Endothelial cell of umbilical vein (primary cell): ENCODE measurements around the gene RPH3AL. TPM values are rescaled to one million over a fixed set of nuclear protein-coding genes. Genes with fewer than 3 reads are reported as not detected.

Experiments
- BruUV-seq: library from RNA; stranded (reverse); fragments of 400-500 nt; replicated peaks from 2 replicates; lab custom pipeline; 2021; lab: Mats Ljungman, UMichigan
- CTCF ChIA-PET: fragments of 300-600, 350-600 bp; sonication (Branson Sonifier 250); formaldehyde crosslinking; loops from one replicate; lab custom pipeline; 2021; ENCODE audit warnings: antibody characterized with exemption, inconsistent platforms; lab: Charles Lee
- POLR2A ChIA-PET: fragments of 300-600, 350-600 bp; sonication (Branson Sonifier 250); formaldehyde crosslinking; loops from one replicate; lab custom pipeline; 2021; ENCODE audit warnings: antibody characterized with exemption, inconsistent platforms; lab: Charles Lee
- DNase-seq: peaks from one replicate; pipeline ENCODE4 v3.0.0-alpha.2; 2011; ENCODE audit warnings: low read depth, low spot score
- FAIRE-seq: peaks from 2 replicates; lab custom pipeline; 2011; peaks lifted over from hg19 to GRCh38; lab: Jason Lieb, UNC
- H2AFZ ChIP-seq: 2 replicates; pipeline ENCODE4 v1.6.0; 2012; ENCODE audit warnings: low read depth, low read length, control low read depth, inconsistent platforms
- H3K27ac ChIP-seq: 2 replicates; pipeline ENCODE4 v1.5.1; 2011; ENCODE audit warnings: low read depth, mild to moderate bottlenecking, control low read depth, low read length, moderate library complexity; ENCODE audit not compliant: insufficient read depth
- H3K27me3 ChIP-seq, 2 experiments: 2 replicates each; pipeline versions ENCODE4 v1.6.0 to v1.6.1; 2011; ENCODE audit warnings: low read length in 2 of 2, mixed read lengths in 1 of 2; ENCODE audit not compliant: control insufficient read depth in 2 of 2, insufficient read depth in 2 of 2
- H3K36me3 ChIP-seq, 2 experiments: 2 replicates in 1 of 2; 3 replicates in 1 of 2; pipeline ENCODE4 v1.5.1; 2011; ENCODE audit warnings: low read length in 2 of 2, mild to moderate bottlenecking in 1 of 2, moderate library complexity in 1 of 2; ENCODE audit not compliant: control insufficient read depth in 2 of 2, insufficient read depth in 2 of 2; ENCODE audit errors: extremely low read depth in 1 of 2
- H3K4me1 ChIP-seq: 3 replicates; pipeline ENCODE4 v1.5.1; 2011; ENCODE audit warnings: mild to moderate bottlenecking, low read length; ENCODE audit not compliant: control insufficient read depth, insufficient read depth; ENCODE audit errors: extremely low read depth
- H3K4me2 ChIP-seq: 2 replicates; pipeline ENCODE4 v1.6.1; 2011; ENCODE audit warnings: low read length, control low read depth, mixed read lengths; ENCODE audit not compliant: insufficient read depth
- H3K4me3 ChIP-seq, 3 experiments: fragments of 200-600 bp in 1 of 3; sonication (generic), shearing (Covaris generic) in 1 of 3; replicated peaks in 1 of 3; 2 replicates each; pipeline ENCODE4 v1.5.1; 2011 to 2016; ENCODE audit warnings: control low read depth in 3 of 3, low read length in 3 of 3, mild to moderate bottlenecking in 2 of 3, inconsistent platforms in 1 of 3, low read depth in 1 of 3, moderate library complexity in 1 of 3; ENCODE audit not compliant: insufficient read depth in 1 of 3
- H3K79me2 ChIP-seq: 2 replicates; pipeline ENCODE4 v1.6.0; 2012; ENCODE audit warnings: low read length, inconsistent platforms; ENCODE audit not compliant: control insufficient read depth, insufficient read depth
- H3K9ac ChIP-seq: replicated peaks from 2 replicates; pipeline ENCODE3; 2011; ENCODE audit warnings: low read length, control low read depth; ENCODE audit not compliant: insufficient read depth; ENCODE audit errors: extremely low read depth
- H3K9me1 ChIP-seq: replicated peaks from 3 replicates; pipeline ENCODE4 v1.6.0; 2011; ENCODE audit warnings: mild to moderate bottlenecking, low read length; ENCODE audit not compliant: control insufficient read depth, insufficient read depth; ENCODE audit errors: extremely low read depth
- H3K9me3 ChIP-seq: replicated peaks from 2 replicates; pipeline ENCODE4 v1.5.1; 2012; ENCODE audit warnings: low read length, inconsistent platforms; ENCODE audit not compliant: control insufficient read depth, insufficient read depth
- H4K20me1 ChIP-seq: replicated peaks from 2 replicates; pipeline ENCODE3; 2011; ENCODE audit warnings: mild to moderate bottlenecking, low read length; ENCODE audit not compliant: control insufficient read depth, insufficient read depth; ENCODE audit errors: extremely low read depth
- CTCF ChIP-seq, 2 donors: IDR thresholded peaks; 1 replicate in 1 of 2; 2 replicates in 1 of 2; pipeline ENCODE4 v1.5.1; 2011; ENCODE audit warnings: low read length in 2 of 2, mild to moderate bottlenecking in 2 of 2, moderate library complexity in 2 of 2, control low read depth in 1 of 2, inconsistent platforms in 1 of 2, low read depth in 1 of 2; ENCODE audit not compliant: insufficient read depth in 1 of 2; ENCODE audit errors: extremely low read depth in 1 of 2
- EZH2 ChIP-seq: IDR thresholded peaks from 2 replicates; pipeline ENCODE4 v1.6.1; 2012; ENCODE audit warnings: borderline replicate concordance, low read depth, mild to moderate bottlenecking, moderate library complexity, low read length, inconsistent platforms; ENCODE audit not compliant: severe bottlenecking
- FOS ChIP-seq: IDR thresholded peaks from 2 replicates; pipeline ENCODE4 v1.6.1; 2011; ENCODE audit warnings: mild to moderate bottlenecking, low read length, moderate library complexity, borderline replicate concordance; ENCODE audit not compliant: insufficient read depth
- GATA2 ChIP-seq: IDR thresholded peaks from 2 replicates; pipeline ENCODE4 v1.7.0; 2011; ENCODE audit warnings: low read depth, mild to moderate bottlenecking, moderate library complexity, mixed read lengths, low read length; ENCODE audit not compliant: insufficient read length, insufficient read depth
- JUN ChIP-seq: IDR thresholded peaks from 2 replicates; pipeline ENCODE4 v1.6.1; 2011; ENCODE audit warnings: borderline replicate concordance, low read depth; ENCODE audit not compliant: insufficient read length, insufficient read depth
- MYC ChIP-seq: IDR thresholded peaks from one replicate; pipeline ENCODE4 v1.6.1; 2011; ENCODE audit warnings: mild to moderate bottlenecking, low read depth, low read length
- POLR2A ChIP-seq: IDR thresholded peaks from 2 replicates; pipeline ENCODE4 v1.6.1; 2012; ENCODE audit warnings: low read depth, mild to moderate bottlenecking, control low read depth, low read length
- POLR2AphosphoS5 ChIP-seq: IDR thresholded peaks from 2 replicates; pipeline ENCODE4 v1.6.1; 2012; ENCODE audit warnings: low read depth, mild to moderate bottlenecking, control low read depth, low read length, moderate library complexity; ENCODE audit not compliant: insufficient read depth
- dilution Hi-C: fragments of 300-500 bp; cut with MboI; formaldehyde crosslinking; loops from one replicate; pipeline ENCODE4 v1.15.0; 2019; ENCODE audit warnings: low sequenced_read_pairs; ENCODE audit not compliant: extremely low pct_ligation_motif_present
- intact Hi-C: fragments of 100-400 bp; cut with micrococcal nuclease; formaldehyde crosslinking; loops from one replicate; pipeline ENCODE4 v1.10.0; 2022
- polyA plus RNA-seq, 4 experiments: library from polyadenylated mRNA; depleted of rRNA in 3 of 4; stranded (reverse) in 3 of 4; unstranded in 1 of 4; fragments of >200 nt; gene quantifications; 2 replicates each; pipeline versions ENCODE4 v1.2.1 to v1.2.3, GENCODE V29; 2011 to 2012; ENCODE audit warnings: missing spikeins in 1 of 4
- total RNA-seq: library from RNA; stranded (reverse); gene quantifications from 2 replicates; pipeline ENCODE4 v1.2.3, GENCODE V29; 2021
- TF ChIP-seq, protein P1 (sequence below): IDR thresholded peaks from 2 replicates; pipeline ENCODE4 v1.6.1; 2011; ENCODE audit not compliant: insufficient read depth, insufficient read length

RPH3AL gene
- total and polyA plus RNA-seq, 2 donors (not counting 3 experiments of a cell fraction or from before 2014, with no cell fraction given): 4.1 to 7.0 TPM

- no peak overlapping the region for H3K4me2 ChIP-seq
- no peak overlapping the region for H3K27ac ChIP-seq
- H4K20me1 ChIP-seq: no peaks in the 10 kb centered on the region
- no peak for TF ChIP-seq GATA2
- no peak for TF ChIP-seq POLR2AphosphoS5
- no peak for TF ChIP-seq FOS
- no peak for TF ChIP-seq POLR2A
- no peak for TF ChIP-seq EZH2
- no peak for TF ChIP-seq JUN
- H3K36me3 ChIP-seq: no peaks in the 10 kb centered on the region
- H3K27me3 ChIP-seq: peaks cover 41 to 44% of the 10 kb centered on the region in 2 experiments
- H3K9me3 ChIP-seq: no peaks in the 10 kb centered on the region
- H3K79me2 ChIP-seq: no peaks in the 10 kb centered on the region
- no peaks in the 10 kb centered on the region for H3K4me1 ChIP-seq
- DNase-seq (no peak), FAIRE-seq (no peak)
- H3K4me3 ChIP-seq: no peak overlapping the region
- no peaks in the 10 kb centered on the region for H3K9me1 ChIP-seq
- ChIA-PET CTCF (interaction anchor here (1.2 kb wide), 1 partner anchor 15 kb away, joined by 3 read pairs; no protein-coding TSS in a partner anchor), POLR2A (no interaction called here)
- dilution Hi-C loops (no loop called here), intact Hi-C loops (no loop called here)
- no peak overlapping the region for H2AFZ ChIP-seq
- no TSS peak for BruUV-seq
- H3K9ac ChIP-seq: no peak overlapping the region
Measured at GRCh38 chr17:179781-180380, 172.7 kb downstream of the RPH3AL start.

DNA sequence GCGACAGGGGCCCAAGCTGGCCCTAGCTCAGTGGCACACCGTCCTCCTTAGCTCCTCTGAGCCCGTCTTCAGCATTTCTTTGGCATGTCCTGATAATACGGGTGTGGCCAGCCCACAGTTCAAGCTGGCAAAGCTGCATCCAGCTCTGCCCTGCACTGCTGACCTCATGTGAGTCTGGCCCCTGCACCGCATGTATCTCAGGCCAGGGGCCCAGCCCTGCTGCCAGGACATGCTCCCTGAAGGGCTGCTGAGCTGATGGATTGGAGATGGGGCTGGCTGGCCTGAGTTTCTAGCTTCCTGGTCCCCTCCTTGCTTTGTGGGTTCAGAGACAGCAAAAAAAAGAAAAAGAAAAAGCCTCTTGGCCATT lies 173.6 kb downstream of the RPH3AL start:
- no peak overlapping the region for H3K4me3 ChIP-seq
- intact Hi-C loops: no loop called here

More for the DNA sequence above, 173.6 kb downstream of the RPH3AL start:
- H3K27me3 ChIP-seq: peaks cover 34 to 37% of the 10 kb centered on the region in 2 experiments
- H3K79me2 ChIP-seq: no peaks in the 10 kb centered on the region
- no peaks in the 10 kb centered on the region for H3K4me1 ChIP-seq
- dilution Hi-C loops: no loop called here
- H3K9me3 ChIP-seq: no peaks in the 10 kb centered on the region
- H2AFZ ChIP-seq: no peak overlapping the region
- no peak overlapping the region for H3K27ac ChIP-seq
- H3K4me2 ChIP-seq: no peak overlapping the region
- ChIA-PET POLR2A (no interaction called here), CTCF (interaction anchor here (1.2 to 1.5 kb wide), 2 partner anchors 14 to 207 kb away, joined by 3 to 5 read pairs; no protein-coding TSS in a partner anchor)
- TF ChIP-seq EZH2 (no peak), POLR2AphosphoS5 (no peak), JUN (no peak), MYC (no peak), FOS (no peak), CTCF (IDR thresholded peaks at IDR 0.05; ENCODE audit: extremely low read depth in 1 of 2, insufficient read depth in 1 of 2, low read depth in 1 of 2, low read length in 2 of 2) (no peak), GATA2 (no peak), POLR2A (no peak)
- TF ChIP-seq, protein P1, sequence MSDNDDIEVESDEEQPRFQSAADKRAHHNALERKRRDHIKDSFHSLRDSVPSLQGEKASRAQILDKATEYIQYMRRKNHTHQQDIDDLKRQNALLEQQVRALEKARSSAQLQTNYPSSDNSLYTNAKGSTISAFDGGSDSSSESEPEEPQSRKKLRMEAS: no peak
- H4K20me1 ChIP-seq: no peaks in the 10 kb centered on the region
- FAIRE-seq (no peak), DNase-seq (no peak)
- H3K9me1 ChIP-seq: no peaks in the 10 kb centered on the region
- BruUV-seq: no TSS peak
- H3K9ac ChIP-seq: no peak overlapping the region
- no peaks in the 10 kb centered on the region for H3K36me3 ChIP-seq
